Activated CD8-positive, alpha-beta memory T cell treated with anti-CD3 and anti-CD28 coated beads, Interleukin-2, amount 50 U/mL, for 1 hour (primary cell): Measurements from ENCODE around the gene OCA2.
"Not testable (repeated sequence)": the region's sequence is repeated elsewhere in the genome, so short reads cannot be mapped to it uniquely, and the experiment has no call there.

Experiments used
- DNase-seq: peaks from one replicate; pipeline ENCODE4 v3.0.0-alpha.2; 2020; ENCODE audit errors: extremely low read depth

Gene OCA2

GRCh38 chr15:28098766-28099554 is at the start of gene OCA2:
Gene OCA2, minus strand, starts transcription at chr15:28099315. Its CDS starts 17,441 bp downstream, at chr15:28081874.
- no peak for DNase-seq

GRCh38 chr15:28147801-28148200 is 48.7 kb upstream of the OCA2 start:
- DNase-seq: no peak

GRCh38 chr15:28145419-28145818 is 46.3 kb upstream of the OCA2 start:
- not testable (repeated sequence) for DNase-seq

DNA sequence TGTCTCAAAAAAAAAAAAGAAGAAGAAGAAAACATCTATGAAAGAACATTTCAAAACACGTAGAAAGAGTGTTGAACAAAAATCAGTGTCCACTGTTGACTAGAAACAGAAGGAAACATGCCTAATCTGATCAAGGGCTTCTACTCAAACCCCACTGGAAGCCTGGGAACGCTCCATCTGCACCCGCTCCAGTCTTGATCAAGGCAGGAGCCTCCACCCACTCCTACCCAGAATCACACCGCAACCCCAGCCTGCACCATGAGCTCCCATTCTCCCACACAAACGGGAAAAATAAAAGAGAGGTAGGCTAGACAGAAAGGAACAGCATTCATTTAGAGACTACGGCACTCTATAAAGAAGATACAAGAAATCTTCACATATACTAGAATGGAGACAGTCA is 40.9 kb upstream of the OCA2 start:
- no peak for DNase-seq

- not testable (repeated sequence) for DNase-seq
Observed at GRCh38 chr15:28137408-28138039, 38.4 kb upstream of the OCA2 start.

DNA sequence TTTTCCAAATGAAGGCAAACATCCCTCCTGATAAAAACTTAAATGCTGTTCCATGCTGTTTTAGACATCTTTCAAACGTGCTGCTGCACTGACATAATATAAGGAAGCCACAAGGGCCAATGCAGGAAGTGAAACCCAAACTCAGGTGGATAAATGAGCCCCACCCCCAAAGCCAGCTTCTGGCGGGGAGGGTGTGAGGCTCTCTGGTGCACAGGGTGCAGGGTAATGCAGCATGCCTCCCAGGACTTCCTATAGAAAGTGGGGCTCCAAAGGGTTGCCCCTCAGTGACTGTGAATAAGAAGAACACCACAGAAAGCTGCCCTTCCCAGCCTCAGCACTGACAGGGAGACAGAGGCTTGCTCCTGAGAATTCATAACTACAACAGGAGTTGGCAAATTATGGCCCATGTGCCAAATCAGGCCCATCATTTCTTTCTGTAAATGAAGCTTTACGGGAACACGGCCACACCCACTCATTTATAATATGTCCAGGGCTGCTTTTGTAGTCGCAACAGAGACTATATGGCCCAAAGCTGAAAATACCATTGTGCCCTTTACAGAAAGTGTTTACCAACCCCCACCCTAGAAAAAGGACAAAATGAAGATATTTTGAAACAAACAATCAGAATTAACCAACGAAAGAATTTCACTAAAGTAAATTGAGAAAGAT is 37.3 kb upstream of the OCA2 start:
- not testable (repeated sequence) for DNase-seq

GRCh38 chr15:28133281-28133680 is 34.2 kb upstream of the OCA2 start:
- DNase-seq: no peak

DNA sequence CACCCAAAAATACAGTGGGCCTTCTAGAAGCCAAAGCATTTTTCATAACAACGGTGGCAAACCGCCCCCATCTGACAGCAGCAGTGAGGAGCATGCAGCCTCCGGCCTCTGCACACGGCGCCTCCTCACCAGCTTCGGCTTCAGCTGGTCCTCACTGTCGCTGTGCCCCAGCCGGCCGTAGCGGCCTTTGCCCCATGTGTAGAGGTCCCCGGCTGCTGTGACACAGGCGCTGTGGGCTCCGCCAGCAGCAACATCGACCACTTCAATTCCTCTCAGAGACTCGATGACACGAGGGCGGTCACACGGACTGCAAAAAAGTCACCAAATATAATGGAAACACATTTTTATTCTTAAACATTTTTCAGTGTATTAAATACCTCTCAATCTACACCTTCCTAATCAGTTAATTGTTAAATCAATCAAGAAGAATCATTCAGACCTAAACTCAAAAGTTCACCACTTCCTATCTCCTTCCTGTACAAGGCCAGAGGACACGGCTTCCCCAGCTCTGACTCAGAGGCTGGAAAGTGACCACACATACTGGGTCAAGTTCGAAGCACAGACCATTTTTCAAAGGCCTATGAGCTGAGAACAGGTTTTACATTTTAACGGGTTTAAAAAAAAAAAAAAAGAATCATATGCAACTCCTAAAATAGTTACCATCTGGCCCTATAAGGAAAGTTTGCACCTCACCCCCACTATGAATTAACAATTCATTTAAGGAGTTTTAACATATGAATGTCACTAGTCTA is 33.6 kb upstream of the OCA2 start:
- no peak for DNase-seq

GRCh38 chr15:28131946-28132345 is 32.8 kb upstream of the OCA2 start:
- DNase-seq: no peak

GRCh38 chr15:28131400-28131799 is 32.3 kb upstream of the OCA2 start:
- DNase-seq: no peak

DNA sequence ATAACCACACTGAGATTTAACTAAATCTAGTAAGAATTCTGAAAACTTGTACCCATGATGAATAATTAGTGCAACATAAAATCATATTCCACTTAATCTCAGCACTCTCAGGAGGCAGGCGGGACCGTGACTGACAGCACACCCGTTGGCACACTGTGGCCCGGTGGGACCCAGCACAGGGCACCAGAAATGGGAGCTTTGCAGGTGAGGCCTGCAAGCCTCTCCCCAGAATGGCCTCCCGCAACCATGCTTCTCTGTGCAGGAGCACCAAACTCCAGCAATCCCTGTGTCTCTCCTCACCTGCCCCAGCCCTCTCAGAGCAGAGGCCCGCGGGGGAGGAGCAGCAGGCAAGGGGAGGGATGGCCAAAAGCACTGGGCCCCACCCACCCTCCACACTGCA is 31.5 kb upstream of the OCA2 start:
- no peak for DNase-seq

GRCh38 chr15:28129231-28129848 is 30.2 kb upstream of the OCA2 start:
- DNase-seq: no peak

DNA sequence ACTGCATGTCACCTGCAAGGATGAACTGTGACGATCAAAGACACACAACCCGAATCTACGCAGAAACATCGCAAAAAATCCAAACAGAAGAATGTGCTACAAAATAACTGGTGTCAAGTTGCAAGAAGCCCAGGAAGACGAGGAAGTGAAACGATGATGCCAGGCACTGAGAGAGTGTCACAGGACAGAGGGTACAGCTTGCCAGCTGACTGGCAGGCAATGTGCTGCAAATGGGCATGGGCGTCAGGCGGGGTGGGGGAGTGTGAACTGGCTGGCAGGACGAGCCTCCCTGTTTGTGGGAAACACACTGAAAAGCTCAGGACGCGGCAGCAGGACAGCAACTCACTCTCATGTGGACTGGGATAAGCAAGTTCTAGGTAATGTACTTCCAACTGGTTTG is 28.9 kb upstream of the OCA2 start:
- no peak for DNase-seq

GRCh38 chr15:28127036-28127435 is 27.9 kb upstream of the OCA2 start:
- DNase-seq: no peak

GRCh38 chr15:28125673-28126651 is 26.8 kb upstream of the OCA2 start:
- DNase-seq: no peak

GRCh38 chr15:28124841-28125240 is 25.7 kb upstream of the OCA2 start:
- DNase-seq: no peak

DNA sequence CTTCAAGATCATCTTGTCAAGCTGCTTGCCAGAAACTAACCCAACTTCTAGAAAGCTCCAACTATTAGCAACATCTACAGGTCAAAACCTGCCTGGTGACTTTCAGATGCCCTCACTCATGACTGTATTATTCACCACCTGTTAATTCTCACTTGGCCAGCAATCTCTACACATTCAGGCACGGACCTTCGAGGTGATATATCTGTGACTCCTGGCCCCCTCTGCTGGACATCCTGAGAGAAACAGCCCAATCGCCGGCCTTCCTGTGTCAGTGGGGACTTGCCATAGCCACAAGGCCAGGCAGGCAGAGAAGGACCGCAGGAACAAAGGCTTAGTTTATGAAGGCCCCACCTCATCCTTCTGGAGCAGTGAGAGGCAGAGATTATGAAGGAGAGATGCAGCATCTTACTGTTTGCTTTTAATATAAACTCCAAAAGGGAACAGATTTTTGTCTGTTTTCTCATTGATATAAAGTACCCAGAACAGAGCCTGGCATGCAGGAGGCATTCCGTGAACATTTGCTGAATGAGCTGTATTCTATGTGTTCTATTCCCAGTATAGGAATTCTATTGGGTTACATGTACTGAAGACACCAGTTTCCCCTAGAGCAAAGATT is 24.4 kb upstream of the OCA2 start:
- no peak for DNase-seq

DNA sequence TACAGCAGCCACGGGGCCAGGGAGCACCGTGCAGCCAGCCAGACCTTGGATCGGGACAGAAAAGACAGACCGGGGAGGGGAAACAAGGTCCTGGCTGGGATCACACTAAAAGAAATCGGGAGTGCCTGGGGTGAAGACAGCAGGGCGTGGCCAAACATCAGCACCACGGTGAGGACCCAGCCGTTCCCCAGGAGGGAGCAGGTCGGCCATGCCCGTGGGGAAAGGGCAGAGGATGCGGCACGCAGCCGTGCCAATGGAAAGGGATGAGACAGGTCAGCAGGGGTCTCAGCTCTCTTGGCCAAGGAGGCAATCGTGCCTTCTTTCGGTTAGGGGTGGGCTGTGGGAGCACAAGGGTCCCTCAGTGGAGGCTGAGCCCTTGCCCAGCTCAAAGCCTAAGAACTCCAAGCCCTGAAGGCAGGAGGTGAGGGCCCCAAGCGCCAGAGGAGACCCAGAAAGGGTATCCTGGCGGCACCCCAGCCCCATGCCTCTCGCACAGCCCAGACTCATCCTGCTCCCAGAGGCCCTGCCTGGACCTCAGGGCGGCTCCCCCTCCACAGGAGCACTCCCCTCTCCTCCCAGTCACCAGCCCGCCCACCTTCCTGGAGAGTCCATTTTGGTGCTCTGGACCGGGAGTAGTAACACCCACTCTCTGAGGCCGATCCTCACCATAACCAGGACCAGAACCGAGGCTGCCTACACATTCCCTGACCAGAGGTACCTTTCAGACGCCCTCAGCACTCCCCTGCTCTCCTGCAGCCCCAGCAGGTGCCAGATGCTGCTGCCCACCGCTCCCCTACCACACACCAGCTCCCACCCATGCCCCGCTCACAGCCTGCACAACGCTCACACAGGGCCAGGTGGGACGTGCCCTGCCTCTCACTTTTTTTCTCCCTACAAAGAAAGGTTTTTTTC is 23.2 kb upstream of the OCA2 start:
- no peak for DNase-seq

DNA sequence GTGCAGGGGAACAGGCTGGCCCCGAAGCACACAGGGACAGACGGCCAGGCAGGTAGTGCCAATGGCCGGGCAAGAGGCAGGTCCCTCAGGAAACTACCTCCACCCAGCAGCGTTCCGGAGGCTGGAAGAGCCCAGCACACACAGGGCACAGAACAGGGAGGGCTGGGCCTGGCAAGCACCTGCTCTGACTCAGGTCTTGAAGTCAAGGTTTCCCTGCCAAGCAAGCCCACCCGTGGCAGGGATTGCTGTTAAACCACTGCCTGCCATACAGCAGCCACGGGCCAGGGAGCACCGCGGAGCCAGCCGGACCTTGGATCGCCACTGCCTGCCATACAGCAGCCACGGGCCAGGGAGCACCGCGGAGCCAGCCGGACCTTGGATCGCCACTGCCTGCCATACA is 22.5 kb upstream of the OCA2 start:
- not testable (repeated sequence) for DNase-seq
